Mucosa of descending colon (tissue), 3 donors: ENCODE results near the gene CYB5R2. TPM values are rescaled to one million over a fixed set of nuclear protein-coding genes. Genes with fewer than 3 reads are reported as not detected.

Source experiments
- ATAC-seq: fragments of 200-7000 bp; cut with Tn5 transposase; one replicate; pipeline ENCODE4 v1.9.1; 2020; ENCODE audit warnings: mild to moderate bottlenecking, moderate library complexity
- DNase-seq, 3 donors: peaks; one replicate each; pipeline ENCODE4 v3.0.0-alpha.2; 2020
- H3K36me3 ChIP-seq: fragments of 200-600 bp; one replicate; pipeline ENCODE4 v1.8.0; 2021; ENCODE audit warnings: low read depth, mild to moderate bottlenecking
- H3K4me1 ChIP-seq: fragments of 200-600 bp; one replicate; pipeline ENCODE4 v1.8.0; 2021; ENCODE audit warnings: low read depth, mild to moderate bottlenecking
- H3K4me3 ChIP-seq: fragments of 200-600 bp; one replicate; pipeline ENCODE4 v1.8.0; 2021; ENCODE audit warnings: mild to moderate bottlenecking
- H3K9me3 ChIP-seq: fragments of 200-600 bp; one replicate; pipeline ENCODE4 v1.8.0; 2021; ENCODE audit warnings: mild to moderate bottlenecking
- intact Hi-C, 2 donors: fragments of 100-400 bp; cut with DNase I in 1 of 2; cut with micrococcal nuclease in 1 of 2; formaldehyde crosslinking; loops; one replicate each; pipeline versions ENCODE4 v1.11.0 to v1.11.1; 2022; cut with DNase I, micrococcal nuclease
- total RNA-seq, 3 donors: library from RNA; stranded (reverse); fragmentation: NEBNext Ultra II Directional in 2 of 3; extraction: Animal tissue kit (Norgen Biotek cat#: 25700) in 2 of 3; gene quantifications; one replicate each; pipeline versions ENCODE4 v1.2.1 to v1.2.4, GENCODE V29; 2021 to 2023
- TF ChIP-seq, protein P1 (sequence below): fragments of 200-600 bp; IDR thresholded peaks from one replicate; pipeline ENCODE4 v1.8.0; 2022; ENCODE audit warnings: antibody characterized with exemption, mild to moderate bottlenecking
- donor health status: DM: no; HTN: no; CAD: no; lungs with moderate emphysema.
- donor health status: DM: no; HTN: no; CAD: no.
- donor health status: DM: no; HTN: yes; CAD: no.

The CYB5R2 gene
- total RNA-seq, 3 donors from 2014 or later, result 2.3 to 7.0 (median 6.3) TPM

DNA sequence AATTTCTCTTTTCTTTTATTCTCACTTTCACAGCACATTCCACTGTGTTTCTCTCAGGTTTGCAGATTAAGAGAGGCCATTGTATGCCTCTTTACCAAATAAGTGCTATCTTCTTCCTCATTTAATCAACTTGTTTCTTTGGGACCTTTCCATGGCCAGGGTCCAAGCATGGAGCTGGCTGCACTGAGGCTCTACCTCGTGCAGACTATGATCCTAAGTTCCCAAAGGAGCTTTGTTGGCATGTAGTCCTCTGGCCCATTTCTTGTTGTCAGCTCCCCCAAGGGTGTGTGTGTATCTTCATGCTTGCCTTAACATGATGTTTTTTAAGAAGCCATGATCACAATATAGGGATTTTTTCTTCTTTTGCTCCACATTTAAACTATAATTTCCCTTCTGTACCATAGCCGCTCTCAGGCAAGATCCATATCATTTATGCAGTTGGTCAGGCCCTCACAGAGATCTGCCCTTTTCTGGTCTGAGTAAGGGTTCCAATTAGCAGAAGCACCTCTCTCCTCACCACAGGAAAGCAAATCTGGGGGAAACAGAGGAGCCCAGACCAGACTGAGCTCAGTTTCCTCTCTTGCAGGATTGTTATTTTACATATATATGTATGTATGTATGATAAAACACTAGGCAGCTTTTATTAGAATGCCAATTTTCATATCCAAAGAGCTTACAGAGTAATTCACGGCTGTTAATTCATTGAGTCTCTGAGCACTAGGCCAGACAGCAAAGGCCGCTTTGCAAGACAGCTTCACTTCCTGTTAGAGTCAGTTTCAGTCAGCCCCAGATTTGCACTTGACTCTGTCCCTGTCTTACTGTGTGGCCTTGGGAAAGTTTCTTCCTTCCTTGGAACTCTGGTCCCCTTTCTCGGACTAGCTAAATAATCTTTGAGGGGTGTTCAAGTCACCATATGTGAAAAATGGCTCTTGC lies 34.3 kb downstream of the CYB5R2 start:
- H3K4me1 ChIP-seq, result peaks cover 26% of the 10 kb centered on the region
- peak in 1 of 3 donors; percentile 34 for DNase-seq
- no peaks in the 10 kb centered on the region for H3K36me3 ChIP-seq
- TF ChIP-seq, protein P1, sequence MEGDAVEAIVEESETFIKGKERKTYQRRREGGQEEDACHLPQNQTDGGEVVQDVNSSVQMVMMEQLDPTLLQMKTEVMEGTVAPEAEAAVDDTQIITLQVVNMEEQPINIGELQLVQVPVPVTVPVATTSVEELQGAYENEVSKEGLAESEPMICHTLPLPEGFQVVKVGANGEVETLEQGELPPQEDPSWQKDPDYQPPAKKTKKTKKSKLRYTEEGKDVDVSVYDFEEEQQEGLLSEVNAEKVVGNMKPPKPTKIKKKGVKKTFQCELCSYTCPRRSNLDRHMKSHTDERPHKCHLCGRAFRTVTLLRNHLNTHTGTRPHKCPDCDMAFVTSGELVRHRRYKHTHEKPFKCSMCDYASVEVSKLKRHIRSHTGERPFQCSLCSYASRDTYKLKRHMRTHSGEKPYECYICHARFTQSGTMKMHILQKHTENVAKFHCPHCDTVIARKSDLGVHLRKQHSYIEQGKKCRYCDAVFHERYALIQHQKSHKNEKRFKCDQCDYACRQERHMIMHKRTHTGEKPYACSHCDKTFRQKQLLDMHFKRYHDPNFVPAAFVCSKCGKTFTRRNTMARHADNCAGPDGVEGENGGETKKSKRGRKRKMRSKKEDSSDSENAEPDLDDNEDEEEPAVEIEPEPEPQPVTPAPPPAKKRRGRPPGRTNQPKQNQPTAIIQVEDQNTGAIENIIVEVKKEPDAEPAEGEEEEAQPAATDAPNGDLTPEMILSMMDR, result no peak
- peak; percentile 78 for ATAC-seq
- no peaks in the 10 kb centered on the region for H3K9me3 ChIP-seq
- intact Hi-C loops, result no loop called here
- H3K4me3 ChIP-seq, result no peak overlapping the region

DNA sequence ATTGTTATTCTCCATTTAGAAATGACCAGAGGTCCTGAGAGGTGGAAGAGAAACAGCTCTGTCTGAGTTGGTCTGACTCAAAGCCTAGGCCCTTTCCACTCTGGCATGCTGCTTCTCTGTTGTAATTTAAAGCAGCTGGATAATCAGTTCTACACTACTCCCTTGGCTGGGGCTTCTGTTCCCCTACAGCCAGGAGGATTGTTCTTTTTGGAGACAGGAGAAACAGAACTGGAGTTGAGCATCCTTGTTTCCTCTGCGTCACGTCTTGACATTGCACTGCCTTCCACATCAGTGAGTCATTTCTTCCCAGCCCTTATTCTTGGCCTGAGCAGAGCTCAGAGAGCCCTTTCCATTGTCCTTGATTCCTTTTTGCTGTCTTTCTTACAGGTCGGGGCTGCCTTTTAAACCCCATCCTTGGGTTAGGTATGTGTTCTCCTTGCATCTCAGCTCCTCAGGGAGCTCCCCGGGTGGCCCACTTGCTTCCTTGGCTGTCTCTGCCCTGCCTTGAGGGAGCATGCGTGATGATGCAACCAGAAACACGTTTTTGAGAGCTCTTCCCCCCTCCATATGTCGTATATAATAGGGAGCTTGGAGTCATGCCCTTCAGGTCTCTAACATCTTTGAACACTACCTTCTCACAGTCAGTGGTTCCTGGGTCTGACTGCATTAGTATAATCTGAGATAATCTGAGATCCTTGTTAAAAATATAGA lies 35.7 kb downstream of the CYB5R2 start:
- Histone ChIP-seq H3K9me3 (no peaks in the 10 kb centered on the region), H3K36me3 (no peaks in the 10 kb centered on the region), H3K4me3 (no peak overlapping the region), H3K4me1 (peaks cover 26% of the 10 kb centered on the region)
- ATAC-seq (no peak), DNase-seq (no peak)
- TF ChIP-seq, protein P1, result no peak
- intact Hi-C loops, result no loop called here

DNA sequence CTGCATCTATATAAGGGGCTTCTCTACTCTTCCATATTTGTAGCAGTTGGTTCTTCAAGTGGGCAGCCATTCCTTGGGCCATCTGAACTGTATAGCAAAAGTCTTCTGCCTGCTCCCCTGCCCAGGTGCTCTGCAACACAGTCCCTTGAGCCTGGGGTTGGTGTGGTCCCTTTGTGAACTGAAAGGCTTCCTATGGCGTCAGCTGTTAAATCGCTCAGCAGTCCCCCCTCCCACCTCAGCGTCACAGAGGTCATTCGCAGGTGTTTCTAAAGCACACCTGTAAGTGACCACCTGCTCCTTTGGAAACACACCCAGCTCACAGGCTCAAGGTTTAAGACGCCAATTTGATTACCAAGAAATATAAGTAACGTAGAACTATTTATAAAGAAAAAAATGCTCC lies 37.0 kb downstream of the CYB5R2 start:
- intact Hi-C loops, result loop anchor here in 1 of 2 donors (1.0 kb wide), 1 partner anchor 23 kb away; no protein-coding TSS in a partner anchor
- H3K36me3 ChIP-seq, result peaks cover 3% of the 10 kb centered on the region
- DNase-seq, result no peak
- no peak for ATAC-seq
- H3K4me3 ChIP-seq, result no peak overlapping the region
- H3K9me3 ChIP-seq, result no peaks in the 10 kb centered on the region
- TF ChIP-seq, protein P1, result no peak
- H3K4me1 ChIP-seq, result peaks cover 26% of the 10 kb centered on the region

DNA sequence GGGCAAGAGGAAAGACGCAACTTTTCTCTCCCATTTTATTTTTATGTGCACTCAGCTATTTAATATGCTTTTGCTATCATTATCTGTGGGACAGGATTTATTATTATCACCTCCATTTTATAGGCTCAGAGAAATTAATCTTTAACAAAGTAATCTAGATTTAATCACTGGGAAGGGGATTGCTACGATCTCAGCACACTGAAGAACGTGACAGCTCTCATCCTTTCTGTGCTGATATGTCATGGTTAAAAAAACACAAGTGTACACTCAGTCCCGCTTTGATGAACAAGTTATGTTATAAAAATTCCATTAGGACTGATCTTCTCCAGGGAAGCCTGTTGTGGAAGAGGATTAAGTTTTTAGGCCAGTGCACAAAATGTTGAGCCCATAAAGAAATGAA lies 37.6 kb downstream of the CYB5R2 start:
- DNase-seq (no peak), ATAC-seq (no peak)
- peaks cover 4% of the 10 kb centered on the region for H3K36me3 ChIP-seq
- H3K9me3 ChIP-seq, result no peaks in the 10 kb centered on the region
- TF ChIP-seq, protein P1, result no peak
- intact Hi-C loops, result loop anchor here in 1 of 2 donors (1.0 kb wide), 1 partner anchor 22 kb away; no protein-coding TSS in a partner anchor
- no peak overlapping the region for H3K4me3 ChIP-seq
- peaks cover 26% of the 10 kb centered on the region for H3K4me1 ChIP-seq

DNA sequence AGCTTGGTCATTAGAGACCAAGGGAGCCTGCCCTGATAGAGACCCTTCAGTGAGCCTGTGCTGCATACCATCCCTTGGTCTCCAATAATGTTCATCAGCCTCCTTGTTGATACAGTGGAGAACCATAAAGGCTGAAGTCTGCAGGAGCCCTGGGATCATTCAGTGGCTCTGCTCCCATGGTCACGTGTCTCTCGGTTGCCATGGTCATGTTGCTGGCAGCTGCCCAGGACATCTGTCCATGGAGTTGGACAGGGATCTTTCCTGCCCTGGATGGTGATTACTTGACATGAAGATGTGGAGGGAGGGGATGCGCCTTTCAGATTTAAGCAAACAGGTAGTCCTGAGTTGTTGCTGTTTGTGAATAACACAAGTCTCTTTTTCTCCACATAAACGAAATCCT lies 38.2 kb downstream of the CYB5R2 start:
- DNase-seq (peak in 1 of 3 donors; percentile 37), ATAC-seq (no peak)
- TF ChIP-seq, protein P1, result no peak
- Histone ChIP-seq H3K4me1 (peaks cover 21% of the 10 kb centered on the region), H3K4me3 (no peak overlapping the region), H3K36me3 (peaks cover 4% of the 10 kb centered on the region), H3K9me3 (no peaks in the 10 kb centered on the region)
- intact Hi-C loops, result no loop called here
